Chondrocyte (in vitro differentiated cells): Measurements from ENCODE around the gene TBC1D14. TPM values are rescaled to one million over a fixed set of nuclear protein-coding genes. Genes with fewer than 3 reads are reported as not detected.

Experiments
- DNase-seq: peaks from one replicate; pipeline ENCODE4 v3.0.0; 2021; ENCODE audit warnings: mixed read lengths, low spot score
- H3K27ac Mint-ChIP-seq: one replicate; pipeline ENCODE4 v1.8.0; 2021; ENCODE audit warnings: mild to moderate bottlenecking, moderate library complexity, mixed read lengths; ENCODE audit not compliant: unreplicated experiment
- H3K27me3 Mint-ChIP-seq: 2 replicates; pipeline ENCODE4 v1.8.0; 2021; ENCODE audit warnings: low read depth, mixed read lengths
- H3K36me3 Mint-ChIP-seq: 2 replicates; pipeline ENCODE4 v1.8.0; 2021; ENCODE audit warnings: low read depth, mixed read lengths
- H3K4me1 Mint-ChIP-seq: 2 replicates; pipeline ENCODE4 v1.8.0; 2021; ENCODE audit warnings: low read depth, mild to moderate bottlenecking, mixed read lengths
- H3K4me3 Mint-ChIP-seq: one replicate; pipeline ENCODE4 v1.8.0; 2021; ENCODE audit warnings: mild to moderate bottlenecking, moderate library complexity, mixed read lengths; ENCODE audit not compliant: unreplicated experiment
- H3K9me3 Mint-ChIP-seq: 2 replicates; pipeline ENCODE4 v1.8.0; 2021; ENCODE audit warnings: low read depth, mixed read lengths
- CTCF ChIP-seq: fragments of 200-600 bp; sonication (generic); IDR thresholded peaks from 2 replicates; pipeline ENCODE4 v1.5.0; 2021; ENCODE audit warnings: antibody characterized with exemption, mild to moderate bottlenecking, moderate library complexity
- long read RNA-seq: library from polyadenylated mRNA; stranded (forward); transcript quantifications from one replicate; pipeline ENCODE4 v2.0.0, GENCODE V29; 2021
- total RNA-seq: library from RNA; stranded (reverse); gene quantifications from 3 replicates; pipeline ENCODE4 v1.2.1, GENCODE V29; 2021

The TBC1D14 gene
- total RNA-seq: 24.2 to 29.1 TPM (median 25.2 TPM) in 3 replicates
- long read RNA-seq, full-length matches to known transcripts: 40 of 62 reads
- long read RNA-seq, partial matches to known transcripts: 4 of 62 reads
- long read RNA-seq, other reads (novel, unspliced or antisense): 18 of 62 reads

- H3K4me1 Mint-ChIP-seq: peaks cover 29% of the 10 kb centered on the region
- DNase-seq: no peak
- H3K4me3 Mint-ChIP-seq: peak within 1 kb of the TSS; percentile 92
- H3K27ac Mint-ChIP-seq: peak within 1 kb of the TSS; percentile 85
- peaks cover 4% of the 10 kb centered on the region for H3K27me3 Mint-ChIP-seq
- no peaks in the 10 kb centered on the region for H3K9me3 Mint-ChIP-seq
- peaks cover 2% of the 10 kb centered on the region for H3K36me3 Mint-ChIP-seq
- peak; percentile 65 for TF ChIP-seq CTCF
Observed at GRCh38 chr4:6909113-6909969, at the start of gene TBC1D14. Gene TBC1D14, plus strand, starts transcription at chr4:6909826. Its CDS starts 13,564 bp downstream, at chr4:6923390.

- no peak overlapping the region for H3K27ac Mint-ChIP-seq
- H3K9me3 Mint-ChIP-seq: no peaks in the 10 kb centered on the region
- H3K4me3 Mint-ChIP-seq: no peak overlapping the region
- DNase-seq: no peak
- peaks cover 28% of the 10 kb centered on the region for H3K36me3 Mint-ChIP-seq
- TF ChIP-seq CTCF: no peak
- peaks cover 5% of the 10 kb centered on the region for H3K4me1 Mint-ChIP-seq
- H3K27me3 Mint-ChIP-seq: no peaks in the 10 kb centered on the region
Observed at GRCh38 chr4:6868386-6868785, 41.2 kb upstream of the TBC1D14 start.

- H3K36me3 Mint-ChIP-seq: peaks cover 21% of the 10 kb centered on the region
- no peaks in the 10 kb centered on the region for H3K4me1 Mint-ChIP-seq
- no peaks in the 10 kb centered on the region for H3K9me3 Mint-ChIP-seq
- DNase-seq: no peak
- H3K27ac Mint-ChIP-seq: no peak overlapping the region
- no peak overlapping the region for H3K4me3 Mint-ChIP-seq
- no peak for TF ChIP-seq CTCF
- no peaks in the 10 kb centered on the region for H3K27me3 Mint-ChIP-seq
Observed at GRCh38 chr4:6869944-6870343, 39.7 kb upstream of the TBC1D14 start.

DNA sequence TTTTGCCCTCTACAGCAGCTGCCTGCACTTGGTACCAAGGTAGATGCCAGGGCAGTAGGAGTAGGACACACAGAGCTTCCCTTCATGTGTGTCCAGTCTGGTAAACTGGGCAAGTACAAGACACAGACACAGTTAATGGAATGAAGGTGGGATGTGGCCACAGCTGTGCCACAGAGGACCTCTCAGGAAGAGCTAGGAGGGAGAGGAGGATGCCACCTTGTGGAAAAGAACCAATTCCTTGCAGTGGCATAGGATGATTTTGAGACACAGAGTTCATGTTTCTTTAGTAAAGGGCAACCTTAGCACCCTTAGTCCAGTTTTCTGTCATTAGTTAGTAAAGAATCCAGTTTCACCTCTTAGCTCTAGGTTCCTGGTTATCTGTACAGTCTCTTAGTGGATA is 36.3 kb upstream of the TBC1D14 start:
- Mint-ChIP-seq H3K4me3 (no peak overlapping the region), H3K9me3 (no peaks in the 10 kb centered on the region), H3K4me1 (peaks cover 14% of the 10 kb centered on the region), H3K36me3 (peaks cover 18% of the 10 kb centered on the region), H3K27me3 (no peaks in the 10 kb centered on the region), H3K27ac (peak overlapping the region; percentile 59)
- no peak for DNase-seq
- TF ChIP-seq CTCF: no peak

- peaks cover 19% of the 10 kb centered on the region for H3K36me3 Mint-ChIP-seq
- H3K4me3 Mint-ChIP-seq: no peak overlapping the region
- H3K4me1 Mint-ChIP-seq: peaks cover 16% of the 10 kb centered on the region
- TF ChIP-seq CTCF: peak; percentile 88
- no peaks in the 10 kb centered on the region for H3K27me3 Mint-ChIP-seq
- H3K27ac Mint-ChIP-seq: no peak overlapping the region
- DNase-seq: no peak
- H3K9me3 Mint-ChIP-seq: no peaks in the 10 kb centered on the region
Observed at GRCh38 chr4:6873792-6874461, 35.7 kb upstream of the TBC1D14 start.
